DND-41 (cell line): ENCODE measurements around the gene TRPC4.

Experiments
- ATAC-seq: fragments of 200-7000 bp; cut with Tn5 transposase; 3 replicates; pipeline ENCODE4 v1.9.1; 2021; ENCODE audit warnings: low read depth; ENCODE audit not compliant: insufficient read depth
- DNase-seq: peaks from one replicate; pipeline ENCODE4 v3.0.0-alpha.2; 2020
- H2AFZ ChIP-seq: 2 replicates; pipeline ENCODE4 v1.6.0; 2012; ENCODE audit warnings: low read depth, low read length
- H3K27ac ChIP-seq: 2 replicates; pipeline ENCODE4 v1.5.1; 2012; ENCODE audit warnings: low read length, inconsistent platforms
- H3K27me3 ChIP-seq: fragments of 200-600 bp; sonication (generic); 2 replicates; pipeline ENCODE4 v1.6.0; 2012; ENCODE audit warnings: low read length, mild to moderate bottlenecking, inconsistent platforms; ENCODE audit not compliant: insufficient read depth, poor library complexity
- H3K36me3 ChIP-seq: 2 replicates; pipeline ENCODE4 v1.5.1; 2012; ENCODE audit warnings: low read length, inconsistent platforms; ENCODE audit not compliant: insufficient read depth
- H3K4me1 ChIP-seq: 2 replicates; pipeline ENCODE4 v1.5.1; 2012; ENCODE audit warnings: mild to moderate bottlenecking, low read length; ENCODE audit not compliant: insufficient read depth
- H3K4me2 ChIP-seq: 2 replicates; pipeline ENCODE4 v1.6.0; 2012; ENCODE audit warnings: mild to moderate bottlenecking, moderate library complexity, low read length, inconsistent platforms; ENCODE audit not compliant: insufficient read depth
- H3K4me3 ChIP-seq, 2 experiments: fragments of 200-600 bp in 1 of 2; shearing (Covaris generic) in 1 of 2; 2 replicates each; pipeline ENCODE4 v1.5.1; 2012 to 2016; ENCODE audit warnings: inconsistent platforms in 2 of 2, low read length in 2 of 2, mild to moderate bottlenecking in 2 of 2, low read depth in 1 of 2, moderate library complexity in 1 of 2
- H3K79me2 ChIP-seq: 2 replicates; pipeline ENCODE4 v1.6.0; 2012; ENCODE audit warnings: low read length, inconsistent platforms; ENCODE audit not compliant: insufficient read depth
- H3K9ac ChIP-seq: 2 replicates; pipeline ENCODE4 v1.6.0; 2012; ENCODE audit warnings: low read depth, mild to moderate bottlenecking, inconsistent platforms, low read length, moderate library complexity
- H3K9me3 ChIP-seq: 2 replicates; pipeline ENCODE4 v1.5.1; 2012; ENCODE audit warnings: low read length, moderate library complexity, mild to moderate bottlenecking, inconsistent platforms; ENCODE audit not compliant: insufficient read depth, severe bottlenecking
- H4K20me1 ChIP-seq: 2 replicates; pipeline ENCODE4 v1.6.0; 2012; ENCODE audit warnings: low read length; ENCODE audit not compliant: insufficient read depth
- CTCF ChIP-seq: IDR thresholded peaks from 2 replicates; pipeline ENCODE4 v1.5.1; 2012; ENCODE audit warnings: borderline replicate concordance, low read length, moderate library complexity, mild to moderate bottlenecking; ENCODE audit not compliant: poor library complexity, severe bottlenecking; ENCODE audit errors: extremely low read depth
- EZH2 ChIP-seq: IDR thresholded peaks from 3 replicates; pipeline ENCODE4 v1.6.1; 2012; ENCODE audit warnings: borderline replicate concordance, low read depth, mild to moderate bottlenecking, moderate library complexity, low read length, inconsistent platforms; ENCODE audit not compliant: severe bottlenecking

TRPC4 gene

GRCh38 chr13:37599519-37599918 lies 270.1 kb downstream of the TRPC4 start:
- H3K4me2 ChIP-seq: no peak overlapping the region
- ATAC-seq (no peak), DNase-seq (no peak)
- H3K79me2 ChIP-seq: no peaks in the 10 kb centered on the region
- H3K9ac ChIP-seq: no peak overlapping the region
- H2AFZ ChIP-seq: no peak overlapping the region
- no peak overlapping the region for H3K4me3 ChIP-seq
- no peak overlapping the region for H3K27ac ChIP-seq
- H3K9me3 ChIP-seq: no peaks in the 10 kb centered on the region
- H4K20me1 ChIP-seq: no peaks in the 10 kb centered on the region
- no peaks in the 10 kb centered on the region for H3K36me3 ChIP-seq
- no peaks in the 10 kb centered on the region for H3K4me1 ChIP-seq
- H3K27me3 ChIP-seq: no peaks in the 10 kb centered on the region
- TF ChIP-seq CTCF (no peak), EZH2 (no peak)

- no peaks in the 10 kb centered on the region for H3K9me3 ChIP-seq
- TF ChIP-seq CTCF: no peak
- no peak for TF ChIP-seq EZH2
- no peak for DNase-seq
- no peak within 1 kb of the TSS for H3K4me3 ChIP-seq
- H4K20me1 ChIP-seq: no peaks in the 10 kb centered on the region
- H3K79me2 ChIP-seq: no peaks in the 10 kb centered on the region
- H3K4me2 ChIP-seq: no peak within 1 kb of the TSS
- H3K9ac ChIP-seq: no peak within 1 kb of the TSS
- H3K27ac ChIP-seq: no peak within 1 kb of the TSS
- H3K27me3 ChIP-seq: no peaks in the 10 kb centered on the region
- H2AFZ ChIP-seq: no peak within 1 kb of the TSS
- no peaks in the 10 kb centered on the region for H3K36me3 ChIP-seq
- no peak for ATAC-seq
- H3K4me1 ChIP-seq: no peaks in the 10 kb centered on the region
These were observed 271.0 kb downstream of the TRPC4 start, which contains the start of gene POSTN for GRCh38 chr13:37598597-37598996. POSTN (minus strand) TSS chr13:37598768; CDS start chr13:37598726, 42 bp downstream.

- H2AFZ ChIP-seq: no peak overlapping the region
- no peak overlapping the region for H3K4me2 ChIP-seq
- H3K36me3 ChIP-seq: no peaks in the 10 kb centered on the region
- TF ChIP-seq EZH2 (no peak), CTCF (no peak)
- no peaks in the 10 kb centered on the region for H3K9me3 ChIP-seq
- no peak overlapping the region for H3K9ac ChIP-seq
- no peaks in the 10 kb centered on the region for H3K4me1 ChIP-seq
- DNase-seq: no peak
- no peak overlapping the region for H3K4me3 ChIP-seq
- H3K27me3 ChIP-seq: no peaks in the 10 kb centered on the region
- H4K20me1 ChIP-seq: no peaks in the 10 kb centered on the region
- no peak overlapping the region for H3K27ac ChIP-seq
- ATAC-seq: no peak
- no peaks in the 10 kb centered on the region for H3K79me2 ChIP-seq
These were observed 272.0 kb downstream of the TRPC4 start for GRCh38 chr13:37597477-37598025.
